ENCODE data around the gene KPNA6.

Gene KPNA6

GRCh38 chr1:32223683-32224082 is 115.8 kb downstream of the KPNA6 start:
- 0 out of 2 replicates have a peak overlapping the region, but pooled peaks have one; percentile 3 for H3K4me3 ChIP-seq (ENCODE audit: low read depth, low read length)
- TF ChIP-seq, protein P1, sequence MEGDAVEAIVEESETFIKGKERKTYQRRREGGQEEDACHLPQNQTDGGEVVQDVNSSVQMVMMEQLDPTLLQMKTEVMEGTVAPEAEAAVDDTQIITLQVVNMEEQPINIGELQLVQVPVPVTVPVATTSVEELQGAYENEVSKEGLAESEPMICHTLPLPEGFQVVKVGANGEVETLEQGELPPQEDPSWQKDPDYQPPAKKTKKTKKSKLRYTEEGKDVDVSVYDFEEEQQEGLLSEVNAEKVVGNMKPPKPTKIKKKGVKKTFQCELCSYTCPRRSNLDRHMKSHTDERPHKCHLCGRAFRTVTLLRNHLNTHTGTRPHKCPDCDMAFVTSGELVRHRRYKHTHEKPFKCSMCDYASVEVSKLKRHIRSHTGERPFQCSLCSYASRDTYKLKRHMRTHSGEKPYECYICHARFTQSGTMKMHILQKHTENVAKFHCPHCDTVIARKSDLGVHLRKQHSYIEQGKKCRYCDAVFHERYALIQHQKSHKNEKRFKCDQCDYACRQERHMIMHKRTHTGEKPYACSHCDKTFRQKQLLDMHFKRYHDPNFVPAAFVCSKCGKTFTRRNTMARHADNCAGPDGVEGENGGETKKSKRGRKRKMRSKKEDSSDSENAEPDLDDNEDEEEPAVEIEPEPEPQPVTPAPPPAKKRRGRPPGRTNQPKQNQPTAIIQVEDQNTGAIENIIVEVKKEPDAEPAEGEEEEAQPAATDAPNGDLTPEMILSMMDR (IDR thresholded peaks at IDR 0.05; ENCODE audit: low read depth, low read length), result no peak

DNA sequence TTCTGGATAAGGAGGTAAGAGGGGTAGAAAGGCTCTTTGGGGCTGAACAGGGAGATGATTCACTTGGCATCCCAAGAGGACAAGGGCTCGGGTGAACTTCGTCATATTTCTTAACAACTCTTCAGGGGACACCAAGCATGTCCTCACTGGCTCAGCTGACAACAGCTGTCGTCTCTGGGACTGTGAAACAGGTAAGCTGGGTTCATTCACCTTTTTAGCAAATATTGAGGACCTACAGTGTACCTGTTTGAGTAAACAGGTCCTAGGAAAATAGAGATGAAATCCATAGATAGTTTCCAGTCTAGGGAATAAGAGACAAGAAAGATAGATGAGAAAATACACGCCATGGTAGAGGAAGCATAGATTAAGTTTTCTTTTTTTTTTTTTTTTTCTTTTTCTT is 116.4 kb downstream of the KPNA6 start:
- TF ChIP-seq, protein P1 (IDR thresholded peaks at IDR 0.05; ENCODE audit: low read depth, low read length), result no peak
- H3K4me3 ChIP-seq (ENCODE audit: low read depth, low read length), result no peak overlapping the region

Data from WI38 (cell line).